Fibroblast of skin of back (primary cell): ENCODE data around the gene ZC3H10.
"Not testable (repeated sequence)": the region's sequence is repeated elsewhere in the genome, so short reads cannot be mapped to it uniquely, and the experiment has no call there.

Source experiments
- DNase-seq: peaks from one replicate; pipeline ENCODE4 v3.0.0-alpha.2; 2013

ZC3H10 gene

DNA sequence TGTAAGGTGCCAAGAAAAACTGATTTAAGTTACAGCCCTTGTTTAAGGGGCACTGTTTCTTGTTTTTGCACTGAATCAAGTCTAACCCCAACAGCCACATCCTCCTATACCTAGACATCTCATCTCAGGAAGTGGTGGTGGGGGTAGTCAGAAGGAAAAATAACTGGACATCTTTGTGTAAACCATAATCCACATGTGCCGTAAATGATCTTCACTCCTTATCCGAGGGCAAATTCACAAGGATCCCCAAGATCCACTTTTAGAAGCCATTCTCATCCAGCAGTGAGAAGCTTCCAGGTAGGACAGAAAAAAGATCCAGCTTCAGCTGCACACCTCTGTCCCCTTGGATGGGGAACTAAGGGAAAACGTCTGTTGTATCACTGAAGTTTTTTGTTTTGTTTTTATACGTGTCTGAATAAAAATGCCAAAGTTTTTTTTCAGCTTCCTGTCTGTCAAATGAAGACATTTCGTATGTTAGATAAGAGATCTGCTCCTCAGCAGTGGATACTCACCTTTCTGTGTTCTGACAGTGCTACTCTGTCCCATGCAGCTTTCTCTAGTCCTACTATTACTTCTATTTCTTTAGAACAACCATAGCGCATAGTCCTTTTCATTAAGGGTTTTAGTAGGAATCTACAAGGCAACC, 14.9 kb upstream of the ZC3H10 start:
- DNase-seq = no peak

DNA sequence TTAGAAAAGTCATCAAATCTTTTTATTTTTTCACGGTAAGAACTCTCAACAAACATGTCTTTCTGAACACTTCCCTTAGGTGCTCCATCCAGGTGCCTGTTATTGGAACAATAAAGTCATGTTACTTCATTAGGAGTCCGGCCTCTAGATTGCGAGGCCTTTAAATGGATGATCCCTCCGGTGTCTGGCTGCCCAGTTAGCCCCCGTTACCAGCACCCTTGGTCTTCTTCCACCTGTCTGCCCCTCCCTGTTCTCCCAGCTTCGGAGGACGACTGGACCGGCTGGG, 14.3 kb upstream of the ZC3H10 start:
- no peak for DNase-seq

DNA sequence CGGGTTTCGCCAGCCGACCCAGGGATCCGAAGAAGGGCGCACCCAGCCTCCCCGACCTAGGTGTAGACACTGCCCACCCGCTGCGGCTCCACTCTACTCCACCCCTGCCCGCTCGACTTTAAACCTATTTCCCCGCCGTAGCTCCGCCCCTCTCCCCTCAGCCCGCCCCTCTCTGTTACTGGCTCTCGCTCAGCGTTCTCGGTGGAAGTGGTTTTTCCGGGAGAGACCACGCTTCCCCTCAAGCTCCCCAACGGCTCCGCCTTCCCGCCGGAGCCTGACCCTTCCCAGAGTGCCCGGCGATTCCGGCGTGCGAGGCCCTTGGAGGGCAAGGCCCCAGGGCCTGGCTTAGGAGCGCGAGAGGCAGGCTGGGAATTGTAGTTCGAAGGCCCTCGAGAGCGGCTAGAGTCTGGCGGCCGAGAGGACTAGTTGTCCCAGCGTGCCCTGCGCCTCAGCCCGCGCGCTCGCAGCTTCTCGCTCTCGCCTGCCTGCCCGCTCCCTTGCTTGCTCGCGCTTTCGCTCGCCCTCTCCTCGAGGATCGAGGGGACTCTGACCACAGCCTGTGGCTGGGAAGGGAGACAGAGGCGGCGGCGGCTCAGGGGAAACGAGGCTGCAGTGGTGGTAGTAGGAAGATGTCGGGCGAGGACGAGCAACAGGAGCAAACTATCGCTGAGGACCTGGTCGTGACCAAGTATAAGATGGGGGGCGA, 13.8 kb upstream of the ZC3H10 start, which contains the start of gene PA2G4:
TSS of gene PA2G4 (plus strand) at position 451 of the 706 bp plus-strand sequence. CDS start at position 630, 179 bp downstream.
- DNase-seq = peak; percentile 100

DNA sequence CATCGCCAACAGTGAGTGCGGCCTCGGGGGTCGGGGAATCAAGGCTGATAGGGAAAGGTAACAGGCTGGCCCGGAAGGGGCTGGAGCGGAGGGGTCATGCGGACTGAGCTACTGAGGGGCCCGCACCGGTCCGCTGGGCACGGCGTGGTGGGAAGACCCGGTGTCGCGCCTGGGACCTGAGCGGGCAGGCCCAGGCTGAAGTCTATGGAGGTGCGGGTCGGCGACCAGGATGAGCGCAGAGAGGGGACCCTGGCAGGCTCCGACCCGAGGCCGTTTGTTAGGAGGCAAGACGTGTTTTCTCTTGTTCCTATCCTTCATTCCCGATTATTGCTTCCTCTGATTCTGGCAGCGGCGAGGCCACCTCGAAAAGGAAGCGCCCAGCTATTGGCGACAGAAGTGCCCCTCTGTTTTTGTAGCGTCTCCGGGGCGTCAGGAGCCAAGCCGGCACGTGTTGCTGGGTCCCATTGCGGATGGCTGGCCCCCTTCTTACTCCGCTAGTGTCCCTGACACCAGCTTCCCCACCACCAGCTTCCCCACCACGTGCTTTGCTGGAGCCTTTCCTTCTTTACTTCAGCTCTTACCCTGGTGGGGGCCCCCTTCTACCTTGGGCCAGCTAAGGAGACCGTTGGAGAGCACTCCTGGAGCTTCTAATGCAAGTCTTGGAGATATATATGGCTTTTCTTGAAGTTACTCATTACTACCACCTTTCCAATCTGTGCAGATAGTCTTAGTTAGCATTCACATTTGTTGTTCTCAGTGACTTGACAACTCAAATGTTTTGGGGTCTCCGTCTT, 13.1 kb upstream of the ZC3H10 start:
- peak; percentile 21 for DNase-seq

DNA sequence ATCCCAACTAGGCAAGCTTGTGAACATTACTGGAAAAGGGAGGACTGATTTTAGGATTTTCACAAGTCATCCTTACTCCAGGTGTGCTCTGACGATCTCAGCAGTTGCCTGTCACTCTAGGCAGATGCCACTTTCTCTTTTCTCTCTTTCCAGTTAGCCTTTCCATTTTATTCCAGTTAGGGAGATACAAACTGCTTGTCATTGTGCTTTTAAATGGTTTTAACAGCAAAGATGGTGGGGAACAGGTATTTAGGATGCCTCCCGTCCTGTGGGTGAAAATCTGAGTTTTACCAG, 12.5 kb upstream of the ZC3H10 start:
- DNase-seq = no peak

DNA sequence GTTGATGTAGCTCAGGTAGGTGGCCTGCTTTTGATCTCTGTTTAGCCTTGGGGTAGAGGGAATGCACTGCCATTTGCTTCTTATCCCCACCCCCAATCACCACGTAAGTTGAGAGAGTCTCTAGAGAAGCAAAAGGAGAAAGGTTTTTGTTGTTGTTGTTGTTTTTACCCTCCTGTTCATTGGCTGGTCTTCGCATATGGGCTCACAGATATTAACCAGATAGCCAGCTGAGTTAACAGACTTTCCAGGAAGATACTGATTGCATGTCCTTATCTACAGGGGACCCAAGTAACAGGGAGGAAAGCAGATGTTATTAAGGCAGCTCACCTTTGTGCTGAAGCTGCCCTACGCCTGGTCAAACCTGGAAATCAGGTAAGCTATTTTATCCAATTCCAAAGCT, 10.8 kb upstream of the ZC3H10 start:
- DNase-seq = no peak

DNA sequence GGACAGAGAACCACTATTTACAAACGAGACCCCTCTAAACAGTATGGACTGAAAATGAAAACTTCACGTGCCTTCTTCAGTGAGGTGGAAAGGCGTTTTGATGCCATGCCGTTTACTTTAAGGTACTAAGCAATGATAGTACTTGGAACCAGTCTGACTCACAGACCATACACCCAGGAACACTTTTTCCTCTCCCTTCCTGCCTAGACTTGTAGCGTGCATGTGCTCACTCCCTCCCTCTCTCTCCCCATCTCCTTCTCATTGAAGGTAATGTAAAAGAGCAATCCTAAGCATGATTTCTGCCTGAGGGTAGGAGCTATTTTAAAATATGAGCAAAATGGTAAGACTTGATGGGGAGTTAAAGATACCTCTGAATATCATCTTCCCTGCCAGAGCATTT, 7.5 kb upstream of the ZC3H10 start:
- DNase-seq = no peak

DNA sequence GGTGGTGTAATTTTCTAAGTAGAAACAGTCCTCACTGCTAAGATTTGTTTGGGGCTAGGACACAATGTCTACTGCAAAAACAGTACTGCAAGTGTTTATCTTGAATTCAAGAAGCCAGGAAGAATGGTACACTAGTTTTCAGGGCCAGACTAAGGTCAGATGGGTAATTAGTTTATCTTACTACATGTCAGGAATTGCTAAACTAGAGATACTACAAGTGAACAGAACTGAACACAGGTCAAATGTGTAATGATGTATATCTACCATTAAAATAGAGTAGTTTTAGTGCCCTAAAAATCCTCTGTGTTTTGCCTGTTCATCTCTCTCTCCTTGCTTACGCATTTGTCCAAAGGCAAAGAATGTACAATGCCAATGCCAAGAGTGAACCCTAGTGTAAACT, 4.0 kb upstream of the ZC3H10 start:
- no peak for DNase-seq

DNA sequence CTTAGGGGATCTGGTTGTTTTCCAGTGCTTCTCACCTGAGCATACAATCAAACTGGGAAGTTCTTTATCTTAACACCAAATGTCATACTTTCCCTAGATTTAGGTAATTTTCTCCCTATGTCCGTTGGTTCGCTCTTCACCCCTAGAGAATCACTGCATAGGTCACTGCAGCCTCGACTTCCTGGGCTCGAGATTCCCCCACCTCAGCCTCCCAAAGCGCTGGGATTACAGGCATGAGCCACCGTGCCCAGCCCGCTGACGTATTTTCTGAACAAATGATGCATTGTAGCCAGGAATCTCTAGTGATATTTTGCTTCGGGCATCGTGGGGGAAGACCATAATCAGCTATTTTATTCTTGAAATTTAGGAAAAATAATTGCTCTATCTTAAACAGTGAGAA, 2.7 kb upstream of the ZC3H10 start:
- peak; percentile 15 for DNase-seq

DNA sequence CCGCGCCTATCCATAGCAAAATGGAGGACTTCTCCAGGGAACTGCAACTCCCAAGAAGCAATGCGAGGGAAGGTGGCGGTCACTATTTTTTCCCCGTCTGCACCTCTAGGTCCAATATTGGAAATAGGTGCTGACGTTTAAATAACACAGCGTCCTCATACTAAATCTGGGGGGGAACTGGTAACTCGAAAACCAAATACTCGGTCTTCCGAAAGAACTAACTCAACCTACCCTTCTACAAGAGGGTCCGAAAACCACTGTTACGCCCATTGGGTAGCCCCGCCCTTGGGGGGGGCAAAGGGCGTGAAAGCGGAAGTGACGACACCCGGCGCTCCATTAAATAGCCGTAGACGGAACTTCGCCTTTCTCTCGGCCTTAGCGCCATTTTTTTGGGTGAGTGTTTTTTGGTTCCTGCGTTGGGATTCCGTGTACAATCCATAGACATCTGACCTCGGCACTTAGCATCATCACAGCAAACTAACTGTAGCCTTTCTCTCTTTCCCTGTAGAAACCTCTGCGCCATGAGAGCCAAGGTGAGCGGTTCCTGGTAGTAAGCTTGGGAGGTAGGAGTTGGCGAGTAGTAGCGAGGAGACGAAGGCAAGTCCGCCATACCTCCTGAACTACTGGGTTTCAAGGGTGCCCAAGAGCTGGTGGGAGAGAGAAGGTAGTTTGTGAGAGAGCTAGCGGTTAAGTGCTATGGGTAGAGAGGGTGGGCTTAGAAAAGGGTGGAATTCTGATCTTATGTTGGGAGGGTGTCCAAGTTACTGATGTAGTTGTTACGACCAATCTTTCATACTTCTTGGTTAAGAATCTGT, 1.6 kb upstream of the ZC3H10 start, which contains the start of gene RPL41:
TSS of gene RPL41 (plus strand) at position 367 of the 815 bp plus-strand sequence.
- DNase-seq = peak; percentile 94

DNA sequence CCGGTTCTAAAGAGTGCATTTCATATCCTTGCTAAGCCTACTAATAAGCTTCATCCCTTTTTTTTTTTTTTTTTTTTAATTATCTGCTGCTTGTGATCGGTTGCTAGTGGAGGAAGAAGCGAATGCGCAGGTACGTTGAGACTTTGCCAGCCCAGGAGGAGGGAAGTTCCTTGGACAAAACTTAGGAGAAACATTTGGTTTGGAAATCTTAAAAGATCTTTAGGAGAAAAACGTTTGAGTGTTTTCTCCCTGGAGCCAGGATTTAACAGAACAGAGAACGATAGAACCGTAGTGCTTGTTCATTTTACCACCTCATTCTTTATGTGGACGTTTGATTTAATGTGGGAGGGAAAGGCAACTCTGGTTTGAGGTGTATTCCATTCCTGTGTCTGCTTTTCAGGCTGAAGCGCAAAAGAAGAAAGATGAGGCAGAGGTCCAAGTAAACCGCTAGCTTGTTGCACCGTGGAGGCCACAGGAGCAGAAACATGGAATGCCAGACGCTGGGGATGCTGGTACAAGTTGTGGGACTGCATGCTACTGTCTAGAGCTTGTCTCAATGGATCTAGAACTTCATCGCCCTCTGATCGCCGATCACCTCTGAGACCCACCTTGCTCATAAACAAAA, 872 bp upstream of the ZC3H10 start:
- not testable (repeated sequence) for DNase-seq

DNA sequence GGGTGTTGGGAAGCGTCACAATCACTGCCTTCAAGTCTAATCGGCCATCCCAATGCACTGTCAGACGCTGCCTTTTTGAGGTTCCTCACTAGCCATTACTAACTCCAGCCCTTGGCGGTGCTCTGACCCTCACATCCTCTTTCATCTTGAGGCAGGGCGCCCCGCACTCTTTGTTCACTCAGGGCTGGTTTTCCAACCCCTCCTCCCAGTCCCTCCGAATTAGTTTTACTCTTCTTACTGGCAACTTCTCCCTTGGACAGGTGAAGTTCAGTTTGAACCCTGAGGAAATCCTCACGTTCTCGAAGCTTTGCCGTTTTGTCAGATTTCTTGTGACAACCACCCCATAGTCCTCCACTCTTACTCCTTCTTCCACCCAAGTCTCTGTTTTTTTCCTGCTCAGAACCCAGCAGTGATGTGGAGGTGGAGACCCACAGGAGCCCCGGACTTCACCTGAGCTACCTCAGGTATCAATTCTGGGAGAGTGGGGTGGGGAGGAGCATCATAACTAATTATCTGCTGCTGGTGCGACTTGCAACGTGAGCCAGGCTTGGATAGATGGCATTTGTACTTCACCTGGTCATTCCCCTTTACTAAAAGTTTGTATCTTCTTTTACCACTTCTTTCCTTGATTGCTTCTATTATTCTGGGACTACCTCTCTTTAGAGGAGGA, 757 bp downstream of the ZC3H10 start:
- DNase-seq = no peak

DNA sequence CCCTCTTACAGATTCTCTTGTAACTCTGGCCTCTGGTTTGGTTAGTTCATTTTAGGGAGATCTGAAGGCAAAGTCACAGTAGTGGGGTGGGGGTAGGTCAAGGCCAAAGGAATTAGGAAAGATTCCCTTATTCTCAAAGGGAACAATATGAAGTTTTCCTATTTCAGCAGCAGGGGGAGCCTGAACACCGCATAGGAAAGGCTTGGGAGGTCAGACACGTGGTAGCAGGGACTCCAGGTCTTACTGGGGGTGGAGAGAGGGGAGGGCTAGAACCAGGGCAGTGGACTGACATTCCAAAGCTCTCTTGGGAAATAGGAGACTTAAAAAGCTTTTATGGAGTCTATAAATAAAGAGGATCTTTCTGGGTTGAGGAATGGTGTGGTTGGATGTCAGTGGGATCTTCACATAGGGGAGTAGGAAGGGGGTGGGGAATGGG, 1.3 kb downstream of the ZC3H10 start:
- DNase-seq = peak; percentile 97

DNA sequence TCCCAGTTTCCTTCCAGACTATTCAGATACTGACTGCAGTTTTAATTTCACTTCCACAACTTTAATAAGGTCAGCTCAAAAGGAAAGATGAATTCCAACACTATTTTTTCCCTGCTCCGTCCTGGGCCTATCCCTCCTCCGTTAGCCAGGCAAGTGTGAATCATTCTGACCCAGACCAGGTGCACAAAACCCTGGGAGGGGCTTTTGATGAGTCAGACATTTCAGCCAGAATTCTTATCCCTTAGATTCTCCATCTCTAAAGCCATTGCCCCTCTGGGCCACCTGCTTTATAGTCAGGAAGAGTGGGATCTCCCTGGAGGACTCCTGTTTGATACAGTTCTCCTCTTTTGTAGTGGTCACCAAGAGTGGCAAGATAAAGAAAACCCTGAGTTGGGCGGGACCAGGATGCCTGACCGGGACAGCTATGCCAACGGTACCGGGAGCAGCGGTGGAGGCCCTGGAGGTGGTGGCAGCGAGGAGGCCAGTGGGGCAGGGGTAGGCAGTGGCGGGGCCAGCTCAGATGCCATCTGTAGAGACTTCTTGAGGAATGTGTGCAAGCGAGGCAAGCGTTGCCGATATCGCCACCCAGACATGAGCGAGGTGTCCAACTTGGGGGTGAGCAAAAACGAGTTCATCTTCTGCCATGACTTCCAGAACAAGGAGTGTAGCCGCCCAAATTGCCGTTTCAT, 2.2 kb downstream of the ZC3H10 start:
- no peak for DNase-seq

DNA sequence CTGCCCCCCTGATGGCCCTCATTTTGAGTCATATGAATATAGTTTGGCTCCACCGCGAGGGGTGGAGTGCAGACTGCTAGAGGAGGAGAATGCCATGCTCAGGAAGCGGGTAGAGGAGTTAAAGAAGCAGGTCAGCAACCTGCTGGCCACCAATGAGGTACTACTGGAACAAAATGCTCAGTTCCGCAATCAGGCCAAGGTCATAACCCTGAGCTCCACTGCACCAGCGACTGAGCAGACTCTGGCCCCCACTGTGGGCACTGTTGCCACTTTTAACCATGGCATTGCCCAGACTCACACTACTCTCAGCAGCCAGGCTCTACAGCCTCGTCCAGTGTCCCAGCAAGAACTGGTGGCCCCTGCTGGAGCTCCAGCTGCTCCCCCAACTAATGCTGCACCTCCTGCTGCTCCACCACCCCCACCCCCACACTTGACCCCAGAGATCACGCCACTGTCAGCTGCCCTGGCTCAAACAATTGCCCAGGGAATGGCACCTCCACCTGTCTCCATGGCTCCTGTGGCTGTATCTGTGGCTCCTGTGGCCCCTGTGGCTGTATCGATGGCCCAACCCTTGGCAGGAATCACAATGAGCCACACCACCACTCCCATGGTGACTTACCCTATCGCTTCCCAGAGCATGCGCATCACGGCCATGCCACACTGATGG, 3.3 kb downstream of the ZC3H10 start:
- no peak for DNase-seq

DNA sequence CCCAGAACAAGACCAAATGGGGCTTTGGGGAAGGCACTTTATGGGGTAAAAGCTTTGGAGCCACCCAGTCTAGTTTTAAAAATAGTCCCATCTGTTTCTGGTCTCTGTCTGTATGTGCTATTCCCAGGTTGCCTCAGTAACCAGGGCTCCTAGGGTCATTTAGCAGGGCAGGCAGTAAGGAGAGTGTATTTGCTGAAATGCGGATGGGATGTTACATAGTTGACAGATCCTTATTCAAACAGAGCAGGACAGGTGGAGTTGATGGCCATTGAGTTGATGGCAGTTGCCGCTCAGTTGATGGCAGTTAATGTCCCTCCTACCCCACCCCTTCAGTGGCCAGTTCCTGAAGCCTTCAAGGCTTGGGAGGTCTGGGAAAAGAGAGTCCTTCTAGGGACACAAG, 4.6 kb downstream of the ZC3H10 start:
- DNase-seq = no peak

DNA sequence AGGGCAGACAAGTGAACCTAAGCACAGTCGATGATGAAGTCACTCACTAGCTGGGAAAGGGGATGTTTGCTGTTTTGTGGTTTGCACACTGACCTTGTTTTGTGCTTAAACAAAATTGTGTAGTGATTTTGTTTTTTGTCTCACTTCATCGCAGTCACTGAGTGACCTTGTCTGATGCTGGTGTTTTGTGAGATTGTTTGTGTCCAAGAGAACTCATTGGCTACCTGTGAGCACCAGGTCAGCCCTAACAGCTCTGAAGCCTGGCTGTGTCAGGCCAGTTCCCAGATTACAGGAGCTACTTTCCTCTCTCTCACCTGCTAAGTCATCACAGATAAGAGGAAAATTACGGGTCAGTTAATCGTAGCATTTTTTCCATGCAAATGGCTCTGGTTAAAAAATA, 6.1 kb downstream of the ZC3H10 start:
- DNase-seq = no peak

DNA sequence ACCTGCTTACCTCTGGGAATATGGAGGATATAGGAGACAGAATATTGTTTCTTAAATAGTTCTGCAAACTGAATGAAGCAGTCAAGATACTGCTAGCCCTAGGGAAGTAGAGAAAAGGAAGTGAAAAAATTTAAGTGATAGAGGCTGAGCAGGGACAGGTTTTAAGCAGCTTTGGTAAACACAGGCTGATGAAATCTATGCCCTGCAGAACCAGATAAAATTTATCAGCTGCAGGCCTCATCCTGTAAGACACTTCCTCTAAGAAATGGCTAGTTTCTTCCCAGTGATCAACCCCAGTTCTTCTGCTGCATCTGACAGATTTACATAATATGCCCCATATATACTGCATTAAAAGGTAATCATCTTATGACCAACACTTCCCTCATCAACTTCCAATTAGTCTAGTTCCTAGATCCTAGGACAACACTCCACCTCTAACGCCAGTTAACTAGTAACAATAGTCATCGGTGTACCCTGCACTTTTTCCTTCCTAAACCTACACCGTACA, 8.7 kb downstream of the ZC3H10 start:
- no peak for DNase-seq

DNA sequence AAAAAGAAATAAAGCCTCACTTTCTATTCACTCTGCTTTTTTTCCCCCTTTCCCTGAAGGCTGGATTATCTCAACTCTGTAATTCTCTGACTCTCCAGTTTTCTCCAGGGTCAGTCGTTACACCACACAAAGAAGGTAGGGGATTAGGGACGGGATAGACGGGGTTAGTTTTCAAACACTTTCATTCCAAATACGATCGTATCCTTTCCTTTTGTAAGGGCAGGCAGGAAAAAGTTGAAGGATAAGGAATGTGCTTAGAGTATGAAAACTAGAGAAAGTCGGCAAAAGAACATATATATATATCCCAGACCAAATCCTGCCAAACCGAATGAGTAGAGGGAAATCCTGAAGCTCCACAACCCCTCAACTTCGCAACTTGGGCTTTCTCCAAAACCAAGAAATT, 9.4 kb downstream of the ZC3H10 start:
- DNase-seq = no peak

DNA sequence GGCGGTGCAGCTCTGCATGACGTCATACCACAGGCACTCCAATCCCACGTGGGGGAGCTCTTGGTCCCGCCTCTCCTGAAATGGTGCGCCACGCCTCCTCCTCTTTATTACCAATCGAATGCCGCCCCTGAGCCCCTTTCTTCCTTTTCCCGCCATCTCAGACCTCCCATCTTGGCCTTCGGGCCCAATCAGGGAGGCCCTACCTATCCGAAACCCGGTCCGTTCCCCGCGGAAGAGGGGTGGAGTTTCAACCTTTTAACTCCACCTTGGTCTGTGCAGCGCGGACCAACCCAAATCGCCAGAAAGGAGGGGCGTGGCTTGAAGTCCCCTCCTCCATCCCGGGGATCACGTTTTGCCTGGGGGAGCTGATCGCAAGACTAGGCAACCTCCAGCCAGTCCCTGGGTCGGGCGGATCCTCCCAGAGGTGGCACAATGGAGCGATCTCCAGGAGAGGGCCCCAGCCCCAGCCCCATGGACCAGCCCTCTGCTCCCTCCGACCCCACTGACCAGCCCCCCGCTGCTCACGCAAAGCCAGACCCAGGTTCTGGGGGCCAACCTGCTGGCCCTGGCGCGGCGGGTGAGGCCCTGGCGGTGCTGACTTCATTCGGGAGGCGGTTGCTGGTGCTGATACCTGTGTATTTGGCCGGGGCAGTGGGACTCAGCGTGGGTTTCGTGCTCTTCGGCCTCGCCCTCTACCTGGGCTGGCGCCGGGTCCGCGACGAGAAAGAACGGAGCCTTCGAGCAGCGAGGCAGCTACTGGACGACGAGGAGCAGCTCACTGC, 10.0 kb downstream of the ZC3H10 start, which contains the start of gene ESYT1:
TSS of gene ESYT1 (plus strand) at position 380 of the 782 bp plus-strand sequence. CDS start at position 433, 53 bp downstream.
- DNase-seq = peak; percentile 100
